ENCODE measurements around the gene NPAS4.
"Not testable (repeated sequence)": the region's sequence is repeated elsewhere in the genome, so short reads cannot be mapped to it uniquely, and the experiment has no call there.

The NPAS4 gene

GRCh38 chr11:66450560-66450959, 29.7 kb downstream of the NPAS4 start:
- in situ Hi-C loops (cut with HindIII; ENCODE audit: low sequenced_read_pairs), result no loop called here

GRCh38 chr11:66451663-66452062, 30.8 kb downstream of the NPAS4 start:
- in situ Hi-C loops (cut with HindIII; ENCODE audit: low sequenced_read_pairs), result no loop called here

GRCh38 chr11:66454247-66454646, 33.4 kb downstream of the NPAS4 start:
- in situ Hi-C loops (cut with HindIII; ENCODE audit: low sequenced_read_pairs), result no loop called here

- in situ Hi-C loops (cut with HindIII; ENCODE audit: low sequenced_read_pairs), result no loop called here
Measured at GRCh38 chr11:66454828-66455227, 34.0 kb downstream of the NPAS4 start.

GRCh38 chr11:66457826-66458225, 37.0 kb downstream of the NPAS4 start:
- in situ Hi-C loops (cut with HindIII; ENCODE audit: low sequenced_read_pairs), result no loop called here

GRCh38 chr11:66459138-66459778, 38.4 kb downstream of the NPAS4 start:
- in situ Hi-C loops (cut with HindIII; ENCODE audit: low sequenced_read_pairs), result no loop called here

- in situ Hi-C loops (cut with HindIII; ENCODE audit: low sequenced_read_pairs), result no loop called here
Measured at GRCh38 chr11:66462010-66462409, 41.2 kb downstream of the NPAS4 start.

GRCh38 chr11:66462911-66463310, 42.1 kb downstream of the NPAS4 start:
- in situ Hi-C loops (cut with HindIII; ENCODE audit: low sequenced_read_pairs), result no loop called here

GRCh38 chr11:66464116-66464515, 43.3 kb downstream of the NPAS4 start:
- in situ Hi-C loops (cut with HindIII; ENCODE audit: low sequenced_read_pairs), result not testable (repeated sequence)

- in situ Hi-C loops (cut with HindIII; ENCODE audit: low sequenced_read_pairs), result no loop called here
Measured at GRCh38 chr11:66464916-66465315, 44.1 kb downstream of the NPAS4 start.

GRCh38 chr11:66465373-66466224, 44.8 kb downstream of the NPAS4 start:
- in situ Hi-C loops (cut with HindIII; ENCODE audit: low sequenced_read_pairs), result no loop called here

- in situ Hi-C loops (cut with HindIII; ENCODE audit: low sequenced_read_pairs), result no loop called here
Measured at GRCh38 chr11:66466225-66467033, 45.6 kb downstream of the NPAS4 start, which contains the start of gene PELI3. Gene PELI3, plus strand, starts transcription at chr11:66466905. Its CDS starts 1,224 bp downstream, at chr11:66468129.

GRCh38 chr11:66467034-66467659, 46.3 kb downstream of the NPAS4 start:
- in situ Hi-C loops (cut with HindIII; ENCODE audit: low sequenced_read_pairs), result no loop called here

GRCh38 chr11:66467756-66468155, 46.9 kb downstream of the NPAS4 start:
- in situ Hi-C loops (cut with HindIII; ENCODE audit: low sequenced_read_pairs), result no loop called here

- in situ Hi-C loops (cut with HindIII; ENCODE audit: low sequenced_read_pairs), result no loop called here
Measured at GRCh38 chr11:66468691-66469090, 47.9 kb downstream of the NPAS4 start.

GRCh38 chr11:66469441-66469840, 48.6 kb downstream of the NPAS4 start:
- in situ Hi-C loops (cut with HindIII; ENCODE audit: low sequenced_read_pairs), result no loop called here

- in situ Hi-C loops (cut with HindIII; ENCODE audit: low sequenced_read_pairs), result no loop called here
Measured at GRCh38 chr11:66470015-66470414, 49.2 kb downstream of the NPAS4 start.

GRCh38 chr11:66471142-66471541, 50.3 kb downstream of the NPAS4 start:
- in situ Hi-C loops (cut with HindIII; ENCODE audit: low sequenced_read_pairs), result no loop called here

GRCh38 chr11:66472054-66472453, 51.2 kb downstream of the NPAS4 start:
- in situ Hi-C loops (cut with HindIII; ENCODE audit: low sequenced_read_pairs), result no loop called here

GRCh38 chr11:66473167-66473566, 52.3 kb downstream of the NPAS4 start:
- in situ Hi-C loops (cut with HindIII; ENCODE audit: low sequenced_read_pairs), result no loop called here
